ENCODE data around the gene P4HA3. TPM values are rescaled to one million over a fixed set of nuclear protein-coding genes. Genes with fewer than 3 reads are reported as not detected.

The P4HA3 gene
- total RNA-seq, 3 donors from 2014 or later (not counting 1 experiment from before 2014, with no cell fraction given): not detected

DNA sequence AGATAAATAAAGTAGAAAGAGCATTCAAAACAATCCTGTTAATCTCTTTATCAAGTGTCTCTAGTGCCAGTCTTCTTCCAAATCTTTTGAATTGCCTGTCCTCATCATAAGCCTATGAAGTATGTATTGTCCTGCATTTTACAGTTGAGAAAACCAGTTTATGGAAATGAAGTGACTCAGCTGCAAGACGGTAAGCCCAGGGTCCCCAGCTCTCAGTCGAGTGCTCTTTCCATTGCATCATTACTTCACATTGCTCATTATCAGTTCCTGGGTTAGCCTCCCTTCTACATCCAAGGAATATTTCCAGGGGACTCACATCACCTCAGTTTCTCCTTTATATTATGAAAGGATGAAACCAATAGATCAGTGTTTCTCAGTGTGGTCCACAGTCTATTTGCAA, 9.1 kb upstream of the P4HA3 start:
- TF ChIP-seq CTCF (IDR thresholded peaks at IDR 0.05): no peak
- H3K4me1 ChIP-seq (ENCODE audit: control insufficient read depth, insufficient read depth, low read length): no peaks in the 10 kb centered on the region
- no peaks in the 10 kb centered on the region for H3K9me3 ChIP-seq (ENCODE audit: control insufficient read depth, insufficient read depth, low read length)
- no peak for ATAC-seq
- Mint-ChIP-seq H3K27ac (no peak overlapping the region), H3K4me1 (no peaks in the 10 kb centered on the region), H3K36me3 (peaks cover 22% of the 10 kb centered on the region), H3K9me3 (peaks cover 3 to 13% of the 10 kb centered on the region in 2 donors), H3K4me3 (no peak overlapping the region), H3K27me3 (ENCODE audit: low read depth in 2 of 2) (peaks cover 22 to 29% of the 10 kb centered on the region in 2 donors)
- no peak overlapping the region for H3K27ac ChIP-seq (ENCODE audit: low read length)
- no peaks in the 10 kb centered on the region for H3K36me3 ChIP-seq (ENCODE audit: control insufficient read depth, insufficient read depth, low read length)
- intact Hi-C loops (cut with micrococcal nuclease): no loop called here
- no peak overlapping the region for H3K4me3 ChIP-seq (ENCODE audit: low read length)
- no peaks in the 10 kb centered on the region for H3K27me3 ChIP-seq (ENCODE audit: control insufficient read depth, insufficient read depth, low read length)
- no peak for DNase-seq
- WGBS (ENCODE audit: insufficient coverage): 80% methylated on average over 2 of the region's 2 CpGs

DNA sequence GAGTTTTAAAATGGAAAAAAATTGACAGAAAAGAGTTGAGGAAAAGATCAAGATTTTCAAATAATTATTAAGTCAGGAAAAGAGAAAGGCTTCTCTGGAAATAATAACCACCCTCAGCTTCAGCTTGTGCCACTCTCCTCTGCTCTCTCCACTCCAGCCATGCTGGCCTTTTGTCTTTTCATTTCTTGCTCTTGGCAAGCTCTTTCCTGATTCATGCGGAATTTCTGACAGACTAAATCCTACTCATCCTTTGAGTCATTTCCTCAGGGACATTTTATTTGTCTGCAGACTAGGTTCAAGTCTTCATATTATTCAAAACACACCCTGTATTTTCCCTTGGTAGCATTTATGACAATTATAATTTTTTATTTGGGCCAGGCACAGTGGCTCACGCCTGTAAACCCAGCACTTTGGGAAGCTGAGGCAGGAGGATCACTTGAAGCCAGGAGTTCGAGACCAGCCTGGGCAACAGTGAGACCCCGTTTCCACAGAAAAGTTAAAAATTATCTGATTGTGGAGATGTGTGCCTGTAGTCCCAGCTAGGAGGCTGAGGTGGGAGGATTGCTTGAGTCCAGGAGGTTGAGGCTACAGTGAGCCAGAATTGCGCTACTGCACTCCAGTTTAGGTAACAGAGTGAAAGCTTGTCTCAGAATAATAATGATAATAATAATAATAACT, 7.8 kb upstream of the P4HA3 start:
- H3K36me3 ChIP-seq (ENCODE audit: control insufficient read depth, insufficient read depth, low read length): no peaks in the 10 kb centered on the region
- H3K27ac ChIP-seq (ENCODE audit: low read length): no peak overlapping the region
- no peaks in the 10 kb centered on the region for H3K4me1 ChIP-seq (ENCODE audit: control insufficient read depth, insufficient read depth, low read length)
- WGBS (ENCODE audit: insufficient coverage): 82% methylated on average over 4 of the region's 5 CpGs
- H3K9me3 Mint-ChIP-seq: peaks cover 5 to 13% of the 10 kb centered on the region in 2 donors
- H3K4me1 Mint-ChIP-seq: no peaks in the 10 kb centered on the region
- H3K27ac Mint-ChIP-seq: no peak overlapping the region
- ATAC-seq (no peak), DNase-seq (no peak)
- peaks cover 22 to 27% of the 10 kb centered on the region in 2 donors for H3K27me3 Mint-ChIP-seq (ENCODE audit: low read depth in 2 of 2)
- peaks cover 22% of the 10 kb centered on the region for H3K36me3 Mint-ChIP-seq
- intact Hi-C loops (cut with micrococcal nuclease): no loop called here
- no peaks in the 10 kb centered on the region for H3K27me3 ChIP-seq (ENCODE audit: control insufficient read depth, insufficient read depth, low read length)
- no peak overlapping the region for H3K4me3 Mint-ChIP-seq
- no peak for TF ChIP-seq CTCF (IDR thresholded peaks at IDR 0.05)
- H3K9me3 ChIP-seq (ENCODE audit: control insufficient read depth, insufficient read depth, low read length): no peaks in the 10 kb centered on the region
- no peak overlapping the region for H3K4me3 ChIP-seq (ENCODE audit: low read length)

DNA sequence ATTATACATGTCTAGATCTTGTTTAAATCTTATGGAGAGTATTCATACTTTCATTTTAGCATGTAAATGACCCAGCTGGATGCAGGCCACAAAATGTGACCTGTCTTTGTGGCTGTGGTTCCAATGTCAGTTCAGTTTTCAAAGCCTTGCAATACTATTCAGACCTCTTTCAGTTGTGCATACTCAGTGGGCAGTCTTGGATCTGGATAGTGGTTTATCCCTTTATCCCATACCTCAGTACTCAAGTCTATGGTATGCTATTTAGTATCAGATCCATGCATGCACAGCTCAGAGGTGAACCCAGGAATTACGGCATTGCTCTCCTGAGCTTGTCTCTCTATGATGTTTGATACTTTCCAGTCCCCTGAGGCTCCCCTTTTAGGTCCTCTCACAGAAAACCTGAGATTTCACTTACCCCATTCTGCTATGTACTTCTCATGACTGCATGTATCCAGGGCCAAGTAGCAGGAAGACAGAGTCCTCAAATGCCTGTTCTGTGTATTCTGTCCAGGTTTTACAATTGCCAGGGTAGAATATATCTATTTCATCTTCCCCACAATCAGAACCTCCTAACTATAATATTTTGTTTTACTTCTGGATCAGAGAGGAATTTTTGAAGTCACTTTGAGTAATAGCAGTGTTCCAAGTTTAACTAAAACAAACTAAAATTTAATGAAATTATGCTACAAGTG, 6.9 kb upstream of the P4HA3 start:
- DNase-seq: no peak
- no peaks in the 10 kb centered on the region for H3K9me3 ChIP-seq (ENCODE audit: control insufficient read depth, insufficient read depth, low read length)
- no peak for TF ChIP-seq CTCF (IDR thresholded peaks at IDR 0.05)
- no peaks in the 10 kb centered on the region for H3K4me1 ChIP-seq (ENCODE audit: control insufficient read depth, insufficient read depth, low read length)
- Mint-ChIP-seq H3K27me3 (ENCODE audit: low read depth in 2 of 2) (peaks cover 25 to 27% of the 10 kb centered on the region in 2 donors), H3K36me3 (peaks cover 22% of the 10 kb centered on the region), H3K9me3 (peaks cover 5 to 13% of the 10 kb centered on the region in 2 donors), H3K4me1 (no peaks in the 10 kb centered on the region), H3K27ac (no peak overlapping the region), H3K4me3 (no peak overlapping the region)
- ATAC-seq: no peak
- no peaks in the 10 kb centered on the region for H3K36me3 ChIP-seq (ENCODE audit: control insufficient read depth, insufficient read depth, low read length)
- no peak overlapping the region for H3K4me3 ChIP-seq (ENCODE audit: low read length)
- no peak overlapping the region for H3K27ac ChIP-seq (ENCODE audit: low read length)
- intact Hi-C loops (cut with micrococcal nuclease): no loop called here
- no peaks in the 10 kb centered on the region for H3K27me3 ChIP-seq (ENCODE audit: control insufficient read depth, insufficient read depth, low read length)
- 95% methylated on average over 1 of the region's 1 CpG for WGBS (ENCODE audit: insufficient coverage)
